ENCODE data around the gene PRKG1.

GRCh38 chr10:51760864-51761640, 686.8 kb downstream of the PRKG1 start:
- TF ChIP-seq CTCF (conservative IDR thresholded peaks at IDR 0.05 in 1 of 2, IDR thresholded peaks at IDR 0.05 in 1 of 2; ENCODE audit: low read depth in 1 of 2, low read length in 2 of 2) (no peak), EZH2 (IDR thresholded peaks at IDR 0.05; ENCODE audit: low read length, missing control alignments) (no peak)
